ENCODE measurements around the gene PCDHA2.
"Not testable (repeated sequence)": the region's sequence is repeated elsewhere in the genome, so short reads cannot be mapped to it uniquely, and the experiment has no call there.

The PCDHA2 gene

GRCh38 chr5:140821375-140822280 lies 27.0 kb downstream of the PCDHA2 start, which contains the start of gene PCDHA5:
TSS of gene PCDHA5 (plus strand) at chr5:140821613.
- no peak for DNase-seq (ENCODE audit: low read depth)

DNA sequence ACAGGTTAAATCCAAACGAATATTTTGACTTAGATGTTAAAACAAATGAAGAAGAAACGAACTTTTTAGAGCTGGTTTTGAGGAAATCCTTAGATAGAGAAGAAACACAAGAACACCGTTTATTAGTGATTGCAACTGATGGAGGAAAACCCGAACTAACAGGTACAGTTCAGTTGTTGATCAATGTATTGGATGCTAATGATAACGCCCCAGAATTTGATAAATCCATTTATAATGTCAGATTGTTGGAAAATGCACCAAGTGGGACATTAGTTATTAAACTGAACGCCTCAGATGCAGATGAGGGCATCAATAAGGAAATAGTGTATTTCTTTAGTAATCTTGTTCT lies 27.6 kb downstream of the PCDHA2 start:
- no peak for DNase-seq (ENCODE audit: low read depth)

- DNase-seq (ENCODE audit: low read depth), result not testable (repeated sequence)
Observed at GRCh38 chr5:140822969-140823368, 28.3 kb downstream of the PCDHA2 start.

DNA sequence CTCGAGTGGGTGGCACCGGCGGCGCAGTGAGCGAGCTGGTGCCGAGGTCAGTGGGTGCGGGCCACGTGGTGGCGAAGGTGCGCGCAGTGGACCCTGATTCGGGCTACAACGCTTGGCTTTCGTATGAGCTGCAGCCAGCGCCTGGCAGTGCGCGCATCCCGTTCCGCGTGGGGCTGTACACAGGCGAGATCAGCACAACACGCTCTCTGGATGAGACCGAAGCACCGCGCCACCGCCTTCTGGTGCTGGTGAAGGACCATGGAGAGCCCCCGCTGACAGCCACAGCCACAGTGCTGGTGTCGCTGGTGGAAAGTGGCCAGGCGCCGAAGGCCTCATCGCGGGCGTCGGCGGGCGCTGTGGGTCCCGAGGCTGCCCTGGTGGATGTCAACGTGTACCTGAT lies 28.8 kb downstream of the PCDHA2 start:
- DNase-seq (ENCODE audit: low read depth), result no peak

GRCh38 chr5:140827704-140828361 lies 33.2 kb downstream of the PCDHA2 start, which contains the start of gene PCDHA6:
TSS of gene PCDHA6 (plus strand) at chr5:140827960. CDS start at chr5:140828092, 132 bp downstream.
- DNase-seq (ENCODE audit: low read depth), result no peak

DNA sequence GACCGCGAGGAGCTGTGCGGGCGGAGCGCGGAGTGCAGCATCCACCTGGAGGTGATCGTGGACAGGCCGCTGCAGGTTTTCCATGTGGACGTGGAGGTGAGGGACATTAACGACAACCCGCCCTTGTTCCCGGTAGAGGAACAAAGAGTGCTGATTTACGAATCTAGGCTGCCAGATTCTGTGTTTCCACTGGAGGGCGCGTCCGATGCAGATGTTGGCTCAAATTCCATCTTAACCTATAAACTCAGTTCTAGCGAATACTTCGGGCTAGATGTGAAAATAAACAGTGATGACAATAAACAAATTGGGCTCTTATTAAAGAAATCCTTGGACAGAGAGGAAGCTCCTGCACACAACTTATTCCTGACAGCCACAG lies 33.7 kb downstream of the PCDHA2 start:
- no peak for DNase-seq (ENCODE audit: low read depth)

DNA sequence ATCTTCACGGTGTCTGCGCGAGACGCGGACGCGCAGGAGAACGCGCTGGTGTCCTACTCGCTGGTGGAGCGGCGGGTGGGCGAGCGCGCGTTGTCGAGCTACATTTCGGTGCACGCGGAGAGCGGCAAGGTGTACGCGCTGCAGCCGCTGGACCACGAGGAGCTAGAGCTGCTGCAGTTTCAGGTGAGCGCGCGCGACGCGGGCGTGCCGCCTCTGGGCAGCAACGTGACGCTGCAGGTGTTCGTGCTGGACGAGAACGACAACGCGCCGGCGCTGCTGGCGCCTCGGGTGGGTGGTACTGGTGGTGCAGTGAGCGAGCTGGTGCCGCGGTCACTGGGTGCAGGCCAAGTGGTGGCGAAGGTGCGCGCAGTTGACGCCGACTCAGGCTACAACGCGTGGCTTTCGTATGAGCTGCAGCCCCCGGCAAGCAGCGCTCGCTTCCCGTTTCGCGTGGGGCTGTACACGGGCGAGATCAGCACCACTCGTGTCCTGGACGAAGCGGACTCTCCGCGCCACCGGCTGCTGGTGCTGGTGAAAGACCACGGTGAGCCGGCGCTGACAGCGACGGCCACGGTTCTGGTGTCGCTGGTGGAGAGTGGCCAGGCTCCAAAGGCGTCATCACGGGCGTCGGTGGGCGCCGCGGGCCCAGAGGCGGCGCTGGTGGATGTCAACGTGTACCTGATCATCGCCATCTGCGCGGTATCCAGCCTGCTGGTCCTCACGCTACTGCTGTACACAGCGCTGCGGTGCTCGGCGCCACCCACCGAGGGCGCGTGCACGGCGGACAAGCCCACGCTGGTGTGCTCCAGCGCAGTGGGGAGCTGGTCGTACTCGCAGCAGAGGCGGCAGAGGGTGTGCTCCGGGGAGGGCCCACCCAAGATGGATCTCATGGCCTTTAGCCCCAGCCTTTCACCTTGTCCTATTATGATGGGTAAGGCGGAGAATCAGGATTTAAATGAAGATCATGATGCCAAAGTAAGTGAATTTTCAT lies 35.2 kb downstream of the PCDHA2 start:
- DNase-seq (ENCODE audit: low read depth), result not testable (repeated sequence)

- no peak for DNase-seq (ENCODE audit: low read depth)
Observed at GRCh38 chr5:140833993-140834392, 39.3 kb downstream of the PCDHA2 start, which contains the start of gene PCDHA7. TSS of gene PCDHA7 (plus strand) at chr5:140834269. CDS start at chr5:140834384, 115 bp downstream.

GRCh38 chr5:140834439-140835008 lies 39.9 kb downstream of the PCDHA2 start:
- DNase-seq (ENCODE audit: low read depth), result not testable (repeated sequence)

DNA sequence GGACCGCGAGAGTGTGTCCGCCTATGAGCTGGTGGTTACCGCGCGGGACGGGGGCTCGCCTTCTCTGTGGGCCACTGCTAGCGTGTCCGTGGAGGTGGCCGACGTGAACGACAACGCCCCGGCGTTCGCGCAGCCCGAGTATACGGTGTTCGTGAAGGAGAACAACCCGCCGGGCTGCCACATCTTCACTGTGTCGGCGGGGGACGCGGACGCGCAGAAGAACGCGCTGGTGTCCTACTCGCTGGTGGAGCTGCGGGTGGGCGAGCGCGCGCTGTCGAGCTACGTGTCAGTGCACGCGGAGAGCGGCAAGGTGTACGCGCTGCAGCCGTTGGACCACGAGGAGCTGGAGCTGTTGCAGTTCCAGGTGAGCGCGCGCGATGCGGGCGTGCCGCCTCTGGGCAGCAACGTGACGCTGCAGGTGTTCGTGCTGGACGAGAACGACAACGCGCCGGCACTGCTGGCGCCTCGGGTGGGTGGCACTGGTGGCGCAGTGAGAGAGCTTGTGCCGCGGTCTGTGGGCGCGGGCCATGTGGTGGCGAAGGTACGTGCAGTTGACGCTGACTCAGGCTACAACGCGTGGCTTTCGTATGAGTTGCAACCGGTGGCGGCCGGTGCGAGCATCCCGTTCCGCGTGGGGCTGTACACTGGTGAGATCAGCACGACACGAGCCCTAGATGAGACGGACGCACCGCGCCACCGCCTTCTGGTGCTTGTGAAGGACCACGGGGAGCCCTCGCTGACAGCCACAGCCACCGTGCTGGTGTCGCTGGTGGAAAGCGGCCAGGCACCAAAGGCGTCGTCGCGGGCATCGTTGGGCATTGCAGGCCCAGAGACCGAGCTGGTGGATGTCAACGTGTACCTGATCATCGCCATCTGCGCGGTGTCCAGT lies 41.2 kb downstream of the PCDHA2 start:
- DNase-seq (ENCODE audit: low read depth), result no peak

DNA sequence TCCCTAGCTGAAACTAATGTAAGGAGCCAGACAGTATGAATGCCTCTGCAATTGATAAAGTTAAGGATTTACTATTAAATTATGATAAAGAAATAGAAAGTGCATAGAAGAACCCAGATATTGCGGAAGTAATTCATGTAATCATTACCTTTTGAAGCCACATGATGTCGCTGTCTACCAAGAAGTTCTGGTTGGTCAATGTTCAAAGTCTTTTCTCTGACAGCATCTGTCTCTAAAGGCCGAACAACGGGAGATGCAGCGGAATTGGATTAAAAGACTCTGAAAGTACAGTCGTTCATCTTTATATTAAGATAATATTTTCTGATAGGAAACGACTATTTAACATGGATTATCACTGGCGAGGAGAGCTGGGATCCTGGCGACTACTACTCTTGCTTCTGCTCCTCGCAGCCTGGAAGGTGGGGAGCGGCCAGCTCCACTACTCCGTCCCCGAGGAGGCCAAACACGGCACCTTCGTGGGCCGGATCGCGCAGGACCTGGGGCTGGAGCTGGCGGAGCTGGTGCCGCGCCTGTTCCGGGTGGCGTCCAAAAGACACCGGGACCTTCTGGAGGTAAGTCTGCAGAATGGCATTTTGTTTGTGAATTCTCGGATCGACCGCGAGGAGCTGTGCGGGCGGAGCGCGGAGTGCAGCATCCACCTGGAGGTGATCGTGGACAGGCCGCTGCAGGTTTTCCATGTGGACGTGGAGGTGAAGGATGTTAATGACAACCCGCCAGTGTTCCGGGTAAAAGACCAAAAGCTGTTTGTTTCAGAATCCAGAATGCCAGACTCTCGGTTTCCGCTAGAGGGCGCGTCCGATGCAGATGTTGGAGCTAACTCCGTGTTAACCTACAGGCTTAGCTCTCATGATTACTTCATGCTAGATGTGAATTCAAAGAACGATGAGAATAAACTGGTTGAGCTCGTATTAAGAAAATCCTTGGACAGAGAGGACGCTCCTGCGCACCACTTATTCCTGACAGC lies 46.6 kb downstream of the PCDHA2 start, which contains the start of gene PCDHA8:
PCDHA8 (plus strand) TSS at position 210 of the 985 bp plus-strand sequence; CDS start at position 345, 135 bp downstream.
- DNase-seq (ENCODE audit: low read depth), result no peak

GRCh38 chr5:140842798-140843733 lies 48.4 kb downstream of the PCDHA2 start:
- DNase-seq (ENCODE audit: low read depth), result no peak

Measured in stimulated activated CD8-positive, alpha-beta memory T cell treated with anti-CD3 and anti-CD28 coated beads, Interleukin-7, amount 100 ng/mL, for 24 hours (primary cell).